H9 (cell line): ENCODE results near the gene SHISA3. TPM values are rescaled to one million over a fixed set of nuclear protein-coding genes. Genes with fewer than 3 reads are reported as not detected.
A peak's percentile ranks its signal among the peaks of the same experiment; 100 is the strongest.

Experiments
- DNase-seq: peaks from one replicate; pipeline ENCODE4 v3.0.0-alpha.2; 2017
- H2AFZ ChIP-seq: one replicate; pipeline ENCODE4 v1.6.1; 2013; ENCODE audit warnings: mild to moderate bottlenecking, low read length, control low read depth, moderate library complexity
- H2AK5ac ChIP-seq: 2 replicates; pipeline ENCODE4 v1.6.1; 2013; ENCODE audit warnings: low read length, control low read depth, mixed read lengths; ENCODE audit not compliant: insufficient read length
- H2BK120ac ChIP-seq: one replicate; pipeline ENCODE4 v1.6.1; 2013; ENCODE audit warnings: low read depth, mild to moderate bottlenecking, low read length, control low read depth, inconsistent platforms; ENCODE audit not compliant: poor library complexity, severe bottlenecking
- H2BK12ac ChIP-seq: 2 replicates; pipeline ENCODE4 v1.6.1; 2013; ENCODE audit warnings: low read length, control low read depth, mixed read lengths, low read depth; ENCODE audit not compliant: insufficient read length
- H2BK15ac ChIP-seq: 2 replicates; pipeline ENCODE4 v1.6.1; 2013; ENCODE audit warnings: low read depth, low read length, control low read depth
- H2BK20ac ChIP-seq: one replicate; pipeline ENCODE4 v1.6.1; 2013; ENCODE audit warnings: low read depth, mild to moderate bottlenecking, low read length, control low read depth, inconsistent platforms; ENCODE audit not compliant: poor library complexity, severe bottlenecking
- H2BK5ac ChIP-seq: 2 replicates; pipeline ENCODE4 v1.6.1; 2013; ENCODE audit warnings: low read length, control low read depth, mixed read lengths; ENCODE audit not compliant: insufficient read length
- H3K14ac ChIP-seq: 2 replicates; pipeline ENCODE4 v1.6.1; 2013; ENCODE audit warnings: low read length, control low read depth; ENCODE audit not compliant: insufficient read depth
- H3K18ac ChIP-seq: 2 replicates; pipeline ENCODE4 v1.6.1; 2013; ENCODE audit warnings: low read depth, mild to moderate bottlenecking, mixed read lengths, low read length, control low read depth; ENCODE audit not compliant: insufficient read length
- H3K23ac ChIP-seq: 2 replicates; pipeline ENCODE4 v1.6.1; 2013; ENCODE audit warnings: low read length, control low read depth, mixed read lengths, low read depth; ENCODE audit not compliant: insufficient read length
- H3K23me2 ChIP-seq: 2 replicates; pipeline ENCODE4 v1.6.1; 2013; ENCODE audit warnings: low read depth, mild to moderate bottlenecking, mixed read lengths, low read length, control low read depth; ENCODE audit not compliant: insufficient read length, poor library complexity, severe bottlenecking
- H3K27ac ChIP-seq: 2 replicates; pipeline ENCODE4 v1.5.1; 2013; ENCODE audit warnings: low read length, control low read depth, mixed read lengths, low read depth; ENCODE audit not compliant: insufficient read length
- H3K27me3 ChIP-seq: 2 replicates; pipeline ENCODE4 v1.6.1; 2013; ENCODE audit warnings: low read length, control low read depth, inconsistent platforms; ENCODE audit not compliant: insufficient read depth
- H3K4ac ChIP-seq: 2 replicates; pipeline ENCODE4 v1.6.1; 2013; ENCODE audit warnings: low read depth, mild to moderate bottlenecking, control low read depth, inconsistent platforms, low read length, moderate library complexity
- H3K4me1 ChIP-seq: 2 replicates; pipeline ENCODE4 v1.6.1; 2013; ENCODE audit warnings: low read length, control low read depth, inconsistent platforms; ENCODE audit not compliant: insufficient read depth
- H3K4me2 ChIP-seq: 2 replicates; pipeline ENCODE4 v1.6.1; 2013; ENCODE audit warnings: low read length, control low read depth, mixed read lengths; ENCODE audit not compliant: insufficient read length, insufficient read depth
- H3K56ac ChIP-seq: 2 replicates; pipeline ENCODE4 v1.6.1; 2013; ENCODE audit warnings: low read depth, mild to moderate bottlenecking, mixed read lengths, low read length, control low read depth; ENCODE audit not compliant: insufficient read length
- H3K79me1 ChIP-seq: 2 replicates; pipeline ENCODE4 v1.6.1; 2013; ENCODE audit warnings: low read depth, mild to moderate bottlenecking, moderate library complexity, low read length, control low read depth, inconsistent platforms; ENCODE audit not compliant: insufficient read depth, poor library complexity, severe bottlenecking
- H3K79me2 ChIP-seq: 2 replicates; pipeline ENCODE4 v1.6.1; 2013; ENCODE audit warnings: low read length, control low read depth, inconsistent platforms; ENCODE audit not compliant: insufficient read depth
- H3K9ac ChIP-seq: 2 replicates; pipeline ENCODE4 v1.6.1; 2013; ENCODE audit warnings: low read length, control low read depth, mixed read lengths; ENCODE audit not compliant: insufficient read length; ENCODE audit errors: extremely low read depth
- H3K9me3 ChIP-seq: one replicate; pipeline ENCODE4 v1.6.1; 2013; ENCODE audit warnings: low read depth, low read length, inconsistent platforms; ENCODE audit not compliant: control insufficient read depth
- H3T11ph ChIP-seq: one replicate; pipeline ENCODE4 v1.6.1; 2013; ENCODE audit warnings: mild to moderate bottlenecking, low read length, control low read depth, inconsistent platforms
- H4K20me1 ChIP-seq: one replicate; pipeline ENCODE4 v1.6.1; 2013; ENCODE audit not compliant: control insufficient read depth, insufficient read length, insufficient read depth
- H4K5ac ChIP-seq: 2 replicates; pipeline ENCODE4 v1.6.1; 2013; ENCODE audit warnings: low read depth, mild to moderate bottlenecking, mixed read lengths, low read length, control low read depth; ENCODE audit not compliant: insufficient read length
- H4K8ac ChIP-seq: replicated peaks from 2 replicates; pipeline ENCODE4 v1.6.1; 2013; ENCODE audit warnings: low read length, control low read depth, mixed read lengths, low read depth; ENCODE audit not compliant: insufficient read length
- H4K91ac ChIP-seq: 2 replicates; pipeline ENCODE4 v1.6.1; 2013; ENCODE audit warnings: low read depth, mild to moderate bottlenecking, moderate library complexity, mixed read lengths, low read length, control low read depth; ENCODE audit not compliant: insufficient read length
- H3K27ac Mint-ChIP-seq, 3 experiments: 2 replicates in 2 of 3; 3 replicates in 1 of 3; pipeline ENCODE4 v1.8.0; 2020 to 2021; ENCODE audit warnings: mixed read lengths in 3 of 3, mild to moderate bottlenecking in 1 of 3, moderate library complexity in 1 of 3
- H3K27me3 Mint-ChIP-seq: 2 replicates; pipeline ENCODE4 v1.8.0; 2021; ENCODE audit warnings: low read depth, mild to moderate bottlenecking, moderate library complexity, mixed read lengths
- H3K36me3 Mint-ChIP-seq, 3 experiments: 2 replicates in 2 of 3; 3 replicates in 1 of 3; pipeline ENCODE4 v1.8.0; 2020 to 2021; ENCODE audit warnings: low read depth in 3 of 3, mixed read lengths in 3 of 3; ENCODE audit not compliant: insufficient read depth in 1 of 3
- H3K4me1 Mint-ChIP-seq, 2 experiments: 2 replicates each; pipeline ENCODE4 v1.8.0; 2020; ENCODE audit warnings: mixed read lengths in 2 of 2
- H3K4me3 Mint-ChIP-seq, 2 experiments: 2 replicates in 1 of 2; 3 replicates in 1 of 2; pipeline ENCODE4 v1.8.0; 2020 to 2021; ENCODE audit warnings: mild to moderate bottlenecking in 2 of 2, mixed read lengths in 2 of 2, moderate library complexity in 1 of 2
- H3K9me3 Mint-ChIP-seq, 2 experiments: 2 replicates in 1 of 2; 3 replicates in 1 of 2; pipeline ENCODE4 v1.8.0; 2020; ENCODE audit warnings: mild to moderate bottlenecking in 2 of 2, mixed read lengths in 2 of 2, moderate library complexity in 1 of 2
- CTCF ChIP-seq: fragments of 200-600 bp; sonication (generic); conservative IDR thresholded peaks from 3 replicates; pipeline ENCODE4 v1.8.0; 2021; ENCODE audit warnings: antibody characterized with exemption, mild to moderate bottlenecking
- WGBS: extraction: QIAGEN DNeasy Blood & Tissue Kit; methylation state at CpG from one replicate; pipeline ENCODE4 v1.1.7; 2013; ENCODE audit warnings: missing lambda C conversion rate, low lambda C conversion rate, mixed read lengths; ENCODE audit not compliant: insufficient read length; ENCODE audit errors: extremely low coverage; 5-methylcytosine and 5-hydroxymethylcytosine counted together
- total RNA-seq: library from RNA; stranded (reverse); gene quantifications from 2 replicates; pipeline ENCODE4 v1.2.1, GENCODE V29; 2021

Gene SHISA3
- total RNA-seq, 1 experiment from 2014 or later = 1.7 TPM

- Histone ChIP-seq H3K9ac (no peak overlapping the region), H3K9me3 (no peaks in the 10 kb centered on the region), H4K20me1 (no peaks in the 10 kb centered on the region), H3K56ac (no peak overlapping the region), H3K18ac (no peak overlapping the region), H2AFZ (no peak overlapping the region), H2BK15ac (no peak overlapping the region), H2BK20ac (no peak overlapping the region), H2AK5ac (no peak overlapping the region), H3K23ac (no peak overlapping the region), H3K14ac (no peak overlapping the region), H4K8ac (no peak overlapping the region), H3T11ph (no peak overlapping the region), H3K23me2 (peaks cover 32% of the 10 kb centered on the region), H3K4ac (no peak overlapping the region), H3K4me2 (peak overlapping the region; percentile 57), H3K27me3 (peaks cover 42% of the 10 kb centered on the region), H2BK12ac (no peak overlapping the region), H3K4me1 (peaks cover 5% of the 10 kb centered on the region; the same call in 1 of the 2 replicates), H2BK5ac (no peak overlapping the region), H3K79me2 (no peaks in the 10 kb centered on the region), H3K79me1 (no peaks in the 10 kb centered on the region), H3K27ac (no peak overlapping the region), H4K91ac (no peak overlapping the region), H4K5ac (no peak overlapping the region), H2BK120ac (no peak overlapping the region)
- Mint-ChIP-seq H3K4me1 (peaks cover 45 to 59% of the 10 kb centered on the region in 2 experiments), H3K4me3 (peak overlapping the region; percentile 68 to 92), H3K9me3 (no peaks in the 10 kb centered on the region; a peak in 1 of 5 replicates), H3K36me3 (peaks cover 0 to 2% (median 0%) of the 10 kb centered on the region in 3 experiments; a peak in 1 of 7 replicates), H3K27ac (no peak overlapping the region), H3K27me3 (peaks cover 81% of the 10 kb centered on the region)
- WGBS = no CpG with 5 or more reads among the region's 10 CpGs
- 0 out of 3 replicates have a peak, but pooled peaks have one; percentile 20 for TF ChIP-seq CTCF
- DNase-seq = peak; percentile 43
Observed at GRCh38 chr4:42399393-42399792, 2.1 kb downstream of the SHISA3 start.
